Epidermal melanocyte (primary cell): ENCODE results near the gene SREBF2.
"Not testable (repeated sequence)": the region's sequence is repeated elsewhere in the genome, so short reads cannot be mapped to it uniquely, and the experiment has no call there.

Experiments
- DNase-seq: peaks from one replicate; pipeline ENCODE4 v3.0.0; 2011; ENCODE audit warnings: low spot score; ENCODE audit not compliant: insufficient read length

Gene SREBF2

GRCh38 chr22:41943661-41944209 is 110.8 kb downstream of the SREBF2 start:
- no peak for DNase-seq

- peak; percentile 87 for DNase-seq
Observed at GRCh38 chr22:41946629-41947423, 113.9 kb downstream of the SREBF2 start, which contains the start of gene CENPM. TSS of gene CENPM (minus strand) at chr22:41947152. CDS start at chr22:41947076, 76 bp downstream.

- no peak for DNase-seq
Observed at GRCh38 chr22:41947424-41948080, 114.6 kb downstream of the SREBF2 start.

- no peak for DNase-seq
Observed at GRCh38 chr22:41948142-41948541, 115.2 kb downstream of the SREBF2 start.

GRCh38 chr22:41948928-41949296 is 116.0 kb downstream of the SREBF2 start:
- not testable (repeated sequence) for DNase-seq

GRCh38 chr22:41949297-41949965 is 116.5 kb downstream of the SREBF2 start:
- no peak for DNase-seq

GRCh38 chr22:41951898-41952474 is 119.1 kb downstream of the SREBF2 start, which contains the start of gene SMIM45:
TSS of gene SMIM45 (plus strand) at chr22:41952150.
- no peak for DNase-seq

- no peak for DNase-seq
Observed at GRCh38 chr22:41952713-41953112, 119.8 kb downstream of the SREBF2 start.
